GM12878 (cell line): Measurements from ENCODE around the gene POLR1F. TPM values are rescaled to one million over a fixed set of nuclear protein-coding genes. Genes with fewer than 3 reads are reported as not detected.

Experiments used
- ATAC-seq: fragments of 200-7000 bp; cut with Tn5 transposase; 3 replicates; pipeline ENCODE4 v1.9.1; 2020; ENCODE audit warnings: mild to moderate bottlenecking, moderate library complexity
- BruUV-seq: library from RNA; stranded (reverse); fragments of 400-500 nt; replicated peaks from 2 replicates; lab custom pipeline; 2021; lab: Mats Ljungman, UMichigan
- CTCF ChIA-PET: fragments of 300-600 bp; sonication (Branson Sonifier 250); formaldehyde crosslinking; extraction: SDS; loops from one replicate; lab custom pipeline; 2021; ENCODE audit warnings: inconsistent platforms; lab: Yijun Ruan, JAX
- POLR2A ChIA-PET: fragments of 350-600 bp; formaldehyde crosslinking; extraction: SDS; loops from one replicate; lab custom pipeline; 2021; ENCODE audit warnings: inconsistent platforms; lab: Charles Lee
- RAD21 ChIA-PET: fragments of 300-600 bp; sonication (Branson Sonifier 250); formaldehyde crosslinking; loops from one replicate; lab custom pipeline; 2023; ENCODE audit warnings: antibody characterized with exemption; ENCODE audit not compliant: unreplicated experiment; lab: Charles Lee
- SMC1A ChIA-PET: fragments of 300-600 bp; sonication (Branson Sonifier 250); formaldehyde crosslinking; loops from one replicate; lab custom pipeline; 2023; ENCODE audit not compliant: unreplicated experiment, uncharacterized antibody; lab: Charles Lee
- DNase-seq: peaks from one replicate; pipeline ENCODE4 v3.0.0-alpha.2; 2011; ENCODE audit warnings: low read depth, low spot score
- FAIRE-seq: peaks from 3 replicates; lab custom pipeline; 2011; peaks lifted over from hg19 to GRCh38; lab: Jason Lieb, UNC
- H2AFZ ChIP-seq: 2 replicates; pipeline ENCODE4 v1.6.0; 2011; ENCODE audit warnings: low read depth, low read length, control low read depth; ENCODE audit not compliant: control insufficient read depth
- H3K27ac ChIP-seq: 2 replicates; pipeline ENCODE4 v1.5.1; 2011; ENCODE audit warnings: control low read depth; ENCODE audit not compliant: control insufficient read depth, insufficient read depth
- H3K27me3 ChIP-seq, 2 experiments: replicated peaks in 1 of 2; 2 replicates each; pipeline versions ENCODE4 v1.6.0 to v1.6.1; 2011; ENCODE audit warnings: low read length in 1 of 2; ENCODE audit not compliant: control insufficient read depth in 2 of 2, insufficient read depth in 2 of 2
- H3K36me3 ChIP-seq, 2 experiments: 2 replicates each; pipeline ENCODE4 v1.5.1; 2011; ENCODE audit warnings: low read length in 1 of 2; ENCODE audit not compliant: control insufficient read depth in 2 of 2, insufficient read depth in 2 of 2
- H3K4me1 ChIP-seq: 2 replicates; pipeline ENCODE4 v1.6.1; 2011; ENCODE audit warnings: mild to moderate bottlenecking, low read length, moderate library complexity, mixed read lengths; ENCODE audit not compliant: control insufficient read depth, insufficient read depth
- H3K4me2 ChIP-seq: 2 replicates; pipeline ENCODE4 v1.6.0; 2011; ENCODE audit warnings: control low read depth; ENCODE audit not compliant: control insufficient read depth, insufficient read depth
- H3K4me3 ChIP-seq: fragments of 200-600 bp; sonication (generic); 2 replicates; pipeline ENCODE4 v1.5.1; 2016
- H3K79me2 ChIP-seq: 2 replicates; pipeline ENCODE4 v1.6.0; 2011; ENCODE audit warnings: low read length; ENCODE audit not compliant: control insufficient read depth, insufficient read depth
- H3K9ac ChIP-seq: 2 replicates; pipeline ENCODE4 v1.8.0; 2011; ENCODE audit warnings: low read length, control low read depth, mixed read lengths; ENCODE audit not compliant: control insufficient read depth, insufficient read depth
- H3K9me3 ChIP-seq: replicated peaks from 3 replicates; pipeline ENCODE4 v1.5.1; 2011; ENCODE audit warnings: mild to moderate bottlenecking, low read length; ENCODE audit not compliant: control insufficient read depth, insufficient read depth
- H4K20me1 ChIP-seq: 2 replicates; pipeline ENCODE4 v1.6.0; 2011; ENCODE audit not compliant: control insufficient read depth, insufficient read depth
- CTCF ChIP-seq, 3 experiments: IDR thresholded peaks in 2 of 3; conservative IDR thresholded peaks in 1 of 3; 2 replicates each; pipeline ENCODE4 v1.5.1; 2011; ENCODE audit warnings: low read depth in 3 of 3, low read length in 3 of 3, mild to moderate bottlenecking in 3 of 3, control low read depth in 2 of 3, moderate library complexity in 2 of 3, inconsistent platforms in 1 of 3, mixed read lengths in 1 of 3; ENCODE audit not compliant: control insufficient read depth in 2 of 3, insufficient read depth in 1 of 3; ENCODE audit errors: extremely low read depth in 1 of 3
- IRF3 ChIP-seq: fragments of 450-650 bp; IDR thresholded peaks from 2 replicates; pipeline ENCODE4 v1.6.1; 2014; ENCODE audit warnings: mild to moderate bottlenecking
- JUNB ChIP-seq: IDR thresholded peaks from 2 replicates; pipeline ENCODE4 v1.6.1; 2016; ENCODE audit warnings: antibody characterized with exemption, mild to moderate bottlenecking
- RAD21 ChIP-seq: IDR thresholded peaks from 2 replicates; pipeline ENCODE4 v1.6.1; 2011; ENCODE audit warnings: mild to moderate bottlenecking, low read depth, low read length, moderate library complexity; ENCODE audit not compliant: insufficient read depth
- SMC3 ChIP-seq: IDR thresholded peaks from 2 replicates; pipeline ENCODE4 v1.6.1; 2011; ENCODE audit warnings: low read length, improper control_type of control experiment, borderline replicate concordance
- ZBTB40 ChIP-seq: fragments of 450-650 bp; IDR thresholded peaks from 2 replicates; pipeline ENCODE4 v1.6.1; 2016; ENCODE audit warnings: mild to moderate bottlenecking, moderate library complexity, borderline replicate concordance
- WGBS: methylation state at CpG from one replicate; pipeline ENCODE4 v1.1.6; 2016; ENCODE audit warnings: low lambda C conversion rate; ENCODE audit not compliant: insufficient replicate concordance, insufficient coverage; ENCODE audit errors: missing lambda C conversion rate; 5-methylcytosine and 5-hydroxymethylcytosine counted together
- in situ Hi-C: fragments of 300-500 bp; cut with MboI; formaldehyde crosslinking; loops from 9 replicates; pipeline ENCODE4 v1.14.3; 2018; ENCODE audit warnings: mixed read lengths
- intact Hi-C: fragments of 100-400 bp; cut with micrococcal nuclease; formaldehyde crosslinking; loops from one replicate; pipeline ENCODE4 v1.14.2; 2022; ENCODE audit not compliant: unreplicated experiment
- polyA plus RNA-seq, 11 experiments: library from polyadenylated mRNA; depleted of rRNA in 4 of 11; unstranded in 6 of 11; stranded (reverse) in 5 of 11; fragments of >200 nt; fragmentation: Nextera tagmentation in 4 of 11; fragmentation: Illumina TruSeq in 1 of 11; extraction: Ambion mirVana in 4 of 11; extraction: Trizol in 1 of 11; gene quantifications; 1 replicate in 1 of 11; 2 replicates in 10 of 11; pipeline versions ENCODE4 v1.2.1 to v1.2.3, GENCODE V29; 2011 to 2016; ENCODE audit warnings: inconsistent platforms in 2 of 11, missing spikeins in 2 of 11, low read depth in 1 of 11
- total RNA-seq, 4 experiments: library from RNA; depleted of rRNA in 3 of 4; stranded (reverse); fragments of >200 nt in 3 of 4; fragmentation: Illumina TruSeq in 1 of 4; extraction: Trizol in 1 of 4; gene quantifications; 2 replicates each; pipeline versions ENCODE4 v1.2.1 to v1.2.3, GENCODE V29; 2013 to 2021

POLR1F gene
- total and polyA plus RNA-seq, 10 of the 15 experiments (the other 5 are each of a cell fraction or from before 2014, with no cell fraction given): 16.9 to 129 (median 29.7) TPM

GRCh38 chr7:19713676-19714075 is 4.8 kb upstream of the POLR1F start:
- FAIRE-seq: no peak
- WGBS: 0% methylated on average over 1 of the region's 1 CpG
- no peaks in the 10 kb centered on the region for H3K9me3 ChIP-seq
- ChIA-PET POLR2A (interaction anchor here (0.6 kb wide), 1 partner anchor 627 kb away, joined by 3 read pairs; no protein-coding TSS in a partner anchor), SMC1A (interaction anchor here (0.8 to 5.0 kb wide), 20 partner anchors 11 to 1545 kb away, joined by 3 to 87 read pairs (median 3); no protein-coding TSS in a partner anchor), RAD21 (interaction anchor here (0.7 to 8.1 kb wide), 17 partner anchors 13 to 897 kb away, joined by 3 to 123 read pairs (median 5); no protein-coding TSS in a partner anchor), CTCF (interaction anchor here (0.6 to 8.0 kb wide), 44 partner anchors 9 to 1540 kb away, joined by 3 to 184 read pairs (median 4); no protein-coding TSS in a partner anchor)
- peak; percentile 38 for ATAC-seq
- no peaks in the 10 kb centered on the region for H3K36me3 ChIP-seq
- in situ Hi-C loops (loop anchor here (5.0 kb wide), 1 partner anchor 884 kb away; no protein-coding TSS in a partner anchor), intact Hi-C loops (loop anchor here (1.0 to 5.0 kb wide), 3 partner anchors 599 to 934 kb away; no protein-coding TSS in a partner anchor)
- BruUV-seq: no TSS peak
- H3K27ac ChIP-seq: no peak overlapping the region
- H3K79me2 ChIP-seq: peaks cover 2% of the 10 kb centered on the region
- no peak overlapping the region for H2AFZ ChIP-seq
- H3K4me1 ChIP-seq: no peaks in the 10 kb centered on the region
- no peaks in the 10 kb centered on the region for H4K20me1 ChIP-seq
- H3K9ac ChIP-seq: no peak overlapping the region
- H3K27me3 ChIP-seq: no peaks in the 10 kb centered on the region; a peak in 1 of 4 replicates
- no peak overlapping the region for H3K4me2 ChIP-seq
- peak; percentile 8 for DNase-seq
- no peak overlapping the region for H3K4me3 ChIP-seq
- TF ChIP-seq IRF3 (no peak), RAD21 (peak; percentile 48; the same call in 1 of the 2 replicates), JUNB (no peak), ZBTB40 (peak; percentile 93), SMC3 (peak; percentile 66; the same call in 1 of the 2 replicates), CTCF (IDR thresholded peaks at IDR 0.05 in 2 of 3, conservative IDR thresholded peaks at IDR 0.05 in 1 of 3; ENCODE audit: control insufficient read depth in 2 of 3, extremely low read depth in 1 of 3, insufficient read depth in 1 of 3, low read depth in 3 of 3, low read length in 3 of 3) (peak; percentile 46 to 59 (median 49); a peak in 5 of 6 replicates)
